GM23338 (cell line): ENCODE results near the gene FOXI2.

ENCODE experiments used
- EZH2 ChIP-seq: fragments of 200-600 bp; sonication (generic); IDR thresholded peaks from one replicate; pipeline ENCODE4 v1.8.0; 2017; ENCODE audit warnings: antibody characterized with exemption, mild to moderate bottlenecking, low read depth; ENCODE audit not compliant: unreplicated experiment
- EZH2phosphoT487 ChIP-seq: fragments of 200-600 bp; sonication (generic); IDR thresholded peaks from one replicate; pipeline ENCODE4 v1.8.1; 2018; ENCODE audit warnings: antibody characterized with exemption; ENCODE audit not compliant: unreplicated experiment
- TF ChIP-seq, protein P1 (sequence below), 2 experiments: fragments of 200-600 bp in 1 of 2; sonication (generic) in 1 of 2; conservative IDR thresholded peaks; 2 replicates each; pipeline versions ENCODE4 v1.5.1 to v1.6.1; 2016 to 2017; ENCODE audit warnings: antibody characterized with exemption in 2 of 2, low read depth in 2 of 2, mild to moderate bottlenecking in 2 of 2, moderate library complexity in 1 of 2
- TF ChIP-seq, protein P2 (sequence below): IDR thresholded peaks from one replicate; pipeline ENCODE4 v1.6.1; 2018; ENCODE audit warnings: antibody characterized with exemption; ENCODE audit not compliant: unreplicated experiment

GRCh38 chr10:127790066-127790624 lies 53.2 kb downstream of the FOXI2 start:
- TF ChIP-seq, protein P1, sequence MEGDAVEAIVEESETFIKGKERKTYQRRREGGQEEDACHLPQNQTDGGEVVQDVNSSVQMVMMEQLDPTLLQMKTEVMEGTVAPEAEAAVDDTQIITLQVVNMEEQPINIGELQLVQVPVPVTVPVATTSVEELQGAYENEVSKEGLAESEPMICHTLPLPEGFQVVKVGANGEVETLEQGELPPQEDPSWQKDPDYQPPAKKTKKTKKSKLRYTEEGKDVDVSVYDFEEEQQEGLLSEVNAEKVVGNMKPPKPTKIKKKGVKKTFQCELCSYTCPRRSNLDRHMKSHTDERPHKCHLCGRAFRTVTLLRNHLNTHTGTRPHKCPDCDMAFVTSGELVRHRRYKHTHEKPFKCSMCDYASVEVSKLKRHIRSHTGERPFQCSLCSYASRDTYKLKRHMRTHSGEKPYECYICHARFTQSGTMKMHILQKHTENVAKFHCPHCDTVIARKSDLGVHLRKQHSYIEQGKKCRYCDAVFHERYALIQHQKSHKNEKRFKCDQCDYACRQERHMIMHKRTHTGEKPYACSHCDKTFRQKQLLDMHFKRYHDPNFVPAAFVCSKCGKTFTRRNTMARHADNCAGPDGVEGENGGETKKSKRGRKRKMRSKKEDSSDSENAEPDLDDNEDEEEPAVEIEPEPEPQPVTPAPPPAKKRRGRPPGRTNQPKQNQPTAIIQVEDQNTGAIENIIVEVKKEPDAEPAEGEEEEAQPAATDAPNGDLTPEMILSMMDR (conservative IDR thresholded peaks at IDR 0.05; ENCODE audit: low read depth in 2 of 2): no peak
- no peak for TF ChIP-seq EZH2phosphoT487
- TF ChIP-seq, protein P2, sequence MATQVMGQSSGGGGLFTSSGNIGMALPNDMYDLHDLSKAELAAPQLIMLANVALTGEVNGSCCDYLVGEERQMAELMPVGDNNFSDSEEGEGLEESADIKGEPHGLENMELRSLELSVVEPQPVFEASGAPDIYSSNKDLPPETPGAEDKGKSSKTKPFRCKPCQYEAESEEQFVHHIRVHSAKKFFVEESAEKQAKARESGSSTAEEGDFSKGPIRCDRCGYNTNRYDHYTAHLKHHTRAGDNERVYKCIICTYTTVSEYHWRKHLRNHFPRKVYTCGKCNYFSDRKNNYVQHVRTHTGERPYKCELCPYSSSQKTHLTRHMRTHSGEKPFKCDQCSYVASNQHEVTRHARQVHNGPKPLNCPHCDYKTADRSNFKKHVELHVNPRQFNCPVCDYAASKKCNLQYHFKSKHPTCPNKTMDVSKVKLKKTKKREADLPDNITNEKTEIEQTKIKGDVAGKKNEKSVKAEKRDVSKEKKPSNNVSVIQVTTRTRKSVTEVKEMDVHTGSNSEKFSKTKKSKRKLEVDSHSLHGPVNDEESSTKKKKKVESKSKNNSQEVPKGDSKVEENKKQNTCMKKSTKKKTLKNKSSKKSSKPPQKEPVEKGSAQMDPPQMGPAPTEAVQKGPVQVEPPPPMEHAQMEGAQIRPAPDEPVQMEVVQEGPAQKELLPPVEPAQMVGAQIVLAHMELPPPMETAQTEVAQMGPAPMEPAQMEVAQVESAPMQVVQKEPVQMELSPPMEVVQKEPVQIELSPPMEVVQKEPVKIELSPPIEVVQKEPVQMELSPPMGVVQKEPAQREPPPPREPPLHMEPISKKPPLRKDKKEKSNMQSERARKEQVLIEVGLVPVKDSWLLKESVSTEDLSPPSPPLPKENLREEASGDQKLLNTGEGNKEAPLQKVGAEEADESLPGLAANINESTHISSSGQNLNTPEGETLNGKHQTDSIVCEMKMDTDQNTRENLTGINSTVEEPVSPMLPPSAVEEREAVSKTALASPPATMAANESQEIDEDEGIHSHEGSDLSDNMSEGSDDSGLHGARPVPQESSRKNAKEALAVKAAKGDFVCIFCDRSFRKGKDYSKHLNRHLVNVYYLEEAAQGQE: no peak
- no peak for TF ChIP-seq EZH2
